Liver (tissue), 9 donors: ENCODE data around the gene TUBA4A. TPM values are rescaled to one million over a fixed set of nuclear protein-coding genes. Genes with fewer than 3 reads are reported as not detected.

ENCODE experiments used
- DNase-seq: peaks from one replicate; pipeline ENCODE4 v3.0.0-alpha.2; 2017; ENCODE audit warnings: low spot score
- H3K27ac ChIP-seq, 2 donors: one replicate each; pipeline ENCODE4 v1.7.0; 2013; ENCODE audit warnings: inconsistent platforms in 2 of 2, low read length in 2 of 2, control low read depth in 1 of 2, low read depth in 1 of 2, mild to moderate bottlenecking in 1 of 2
- H3K27me3 ChIP-seq, 4 donors: one replicate each; pipeline versions ENCODE4 v1.6.1 to v1.7.0; 2013; ENCODE audit warnings: low read length in 3 of 4, inconsistent platforms in 1 of 4, mild to moderate bottlenecking in 1 of 4, moderate library complexity in 1 of 4; ENCODE audit not compliant: control insufficient read depth in 4 of 4, insufficient read depth in 4 of 4
- H3K36me3 ChIP-seq, 4 donors: one replicate each; pipeline versions ENCODE4 v1.6.1 to v1.7.0; 2013; ENCODE audit warnings: low read length in 3 of 4, mild to moderate bottlenecking in 3 of 4, low read depth in 1 of 4, moderate library complexity in 1 of 4; ENCODE audit not compliant: control insufficient read depth in 4 of 4, insufficient read depth in 3 of 4
- H3K4me1 ChIP-seq, 4 donors: one replicate each; pipeline versions ENCODE4 v1.6.1 to v1.7.0; 2013; ENCODE audit warnings: low read length in 3 of 4, mild to moderate bottlenecking in 3 of 4, moderate library complexity in 1 of 4; ENCODE audit not compliant: control insufficient read depth in 4 of 4, insufficient read depth in 4 of 4
- H3K4me3 ChIP-seq, 3 donors: one replicate each; pipeline versions ENCODE4 v1.6.1 to v1.7.0; 2013; ENCODE audit warnings: low read length in 3 of 3, control low read depth in 1 of 3, low read depth in 1 of 3, mild to moderate bottlenecking in 1 of 3
- H3K9ac ChIP-seq, 2 donors: one replicate each; pipeline ENCODE4 v1.7.0; 2013; ENCODE audit warnings: low read length in 2 of 2, mild to moderate bottlenecking in 2 of 2, moderate library complexity in 2 of 2, control low read depth in 1 of 2, low read depth in 1 of 2
- H3K9me3 ChIP-seq, 4 donors: one replicate each; pipeline versions ENCODE4 v1.6.1 to v1.7.0; 2013; ENCODE audit warnings: low read length in 3 of 4; ENCODE audit not compliant: control insufficient read depth in 4 of 4
- ATF3 ChIP-seq: IDR thresholded peaks from 2 replicates; pipeline ENCODE4 v1.6.1; 2016; ENCODE audit warnings: antibody characterized with exemption
- EGR1 ChIP-seq, 2 donors: IDR thresholded peaks; 2 replicates each; pipeline ENCODE4 v1.6.1; 2016 to 2018; ENCODE audit warnings: antibody characterized with exemption in 2 of 2, low read depth in 2 of 2
- FOXA1 ChIP-seq: IDR thresholded peaks from 2 replicates; pipeline ENCODE4 v1.6.1; 2016; ENCODE audit warnings: antibody characterized with exemption
- FOXA2 ChIP-seq: IDR thresholded peaks from 2 replicates; pipeline ENCODE4 v1.6.1; 2016; ENCODE audit warnings: antibody characterized with exemption
- GABPA ChIP-seq, 2 donors: IDR thresholded peaks in 1 of 2; conservative IDR thresholded peaks in 1 of 2; 2 replicates each; pipeline ENCODE4 v1.6.1; 2016; ENCODE audit warnings: antibody characterized with exemption in 2 of 2, mild to moderate bottlenecking in 1 of 2, moderate library complexity in 1 of 2
- HNF4G ChIP-seq: IDR thresholded peaks from 2 replicates; pipeline ENCODE4 v1.6.1; 2016; ENCODE audit warnings: antibody characterized with exemption
- NR2F2 ChIP-seq: IDR thresholded peaks from 2 replicates; pipeline ENCODE4 v1.6.1; 2016; ENCODE audit warnings: antibody characterized with exemption
- RXRA ChIP-seq, 2 donors: IDR thresholded peaks; 2 replicates each; pipeline ENCODE4 v1.6.1; 2017 to 2018; ENCODE audit warnings: antibody characterized with exemption in 2 of 2, mild to moderate bottlenecking in 1 of 2
- TAF1 ChIP-seq: conservative IDR thresholded peaks from 2 replicates; pipeline ENCODE4 v1.6.1; 2016; ENCODE audit warnings: antibody characterized with exemption, mild to moderate bottlenecking
- WGBS: extraction: QIAGEN DNeasy Blood & Tissue Kit; methylation state at CpG from one replicate; pipeline ENCODE4 v1.1.7; 2013; 5-methylcytosine and 5-hydroxymethylcytosine counted together
- polyA plus RNA-seq, 2 donors: library from polyadenylated mRNA; stranded (reverse) in 1 of 2; unstranded in 1 of 2; fragments of 200-250 nt in 1 of 2; fragments of >200 nt in 1 of 2; fragmentation: Nextera tagmentation in 1 of 2; extraction: Ambion mirVana in 1 of 2; gene quantifications; one replicate each; pipeline versions ENCODE4 v1.2.1 to v1.2.3, GENCODE V29; 2013 to 2015
- total RNA-seq, 2 donors: library from RNA; depleted of rRNA; stranded (reverse); fragments of >200 nt; gene quantifications; one replicate each; pipeline ENCODE4 v1.2.3, GENCODE V29; 2014
- TF ChIP-seq, protein P1 (sequence below): fragments of 150-350 bp; IDR thresholded peaks from 2 replicates; pipeline ENCODE4 v1.5.1; 2017; ENCODE audit warnings: improper control_type of control experiment, low read depth, low read length; ENCODE audit not compliant: missing input control
- TF ChIP-seq, protein P2 (sequence below): IDR thresholded peaks from 2 replicates; pipeline ENCODE4 v1.6.1; 2016; ENCODE audit warnings: antibody characterized with exemption
- donor health status: healthy.
- donor health status: healthy.
- donor health status: healthy.
- donor health status: healthy.
- donor health status: healthy.

The TUBA4A gene
- total and polyA plus RNA-seq, 4 donors = 16.2 to 63.1 (median 31.6) TPM

DNA sequence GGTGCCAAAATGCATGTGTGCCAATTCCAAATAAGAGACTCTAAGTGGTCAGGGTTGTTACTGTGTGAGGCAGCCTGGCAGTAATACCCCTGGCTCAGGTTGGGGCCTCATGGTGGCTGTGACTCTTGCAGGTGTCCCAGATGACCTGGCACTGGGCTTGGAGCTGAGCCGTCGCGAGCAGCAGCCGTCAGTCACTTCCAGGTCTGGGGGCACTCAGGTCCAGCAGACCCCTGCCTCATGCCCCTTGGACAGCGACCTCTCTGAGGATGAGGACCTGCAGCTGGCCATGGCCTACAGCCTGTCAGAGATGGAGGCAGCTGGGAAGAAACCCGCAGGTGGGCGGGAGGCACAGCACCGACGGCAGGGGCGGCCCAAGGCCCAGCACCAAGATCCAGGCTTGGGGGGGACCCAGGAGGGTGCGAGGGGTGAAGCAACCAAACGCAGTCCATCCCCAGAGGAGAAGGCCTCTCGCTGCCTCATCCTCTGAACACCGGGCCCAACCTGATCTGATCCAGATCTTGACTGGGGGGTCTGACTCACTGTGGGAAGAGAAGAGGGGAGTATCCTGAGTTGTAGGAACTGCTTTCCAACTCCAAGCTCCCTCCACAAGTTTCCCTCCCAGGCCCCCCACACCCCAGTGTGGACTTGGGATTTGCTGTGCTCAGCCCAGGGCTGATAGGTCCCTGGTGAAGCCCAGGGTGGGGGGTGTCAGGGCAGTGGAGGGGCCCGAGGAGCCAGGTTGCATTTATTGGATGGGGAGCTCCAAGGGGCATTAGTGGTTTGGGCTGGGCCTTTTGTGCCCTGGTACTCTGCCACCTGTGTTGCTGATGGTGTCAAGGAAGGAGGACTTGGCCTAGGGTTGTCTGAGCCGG is 31.0 kb upstream of the TUBA4A start (continued):
- TF ChIP-seq EGR1 (IDR thresholded peaks at IDR 0.05; ENCODE audit: low read depth in 2 of 2) (no peak), NR2F2 (no peak), GABPA (IDR thresholded peaks at IDR 0.05 in 1 of 2, conservative IDR thresholded peaks at IDR 0.05 in 1 of 2) (no peak), FOXA2 (no peak), TAF1 (no peak)
- TF ChIP-seq, protein P1, sequence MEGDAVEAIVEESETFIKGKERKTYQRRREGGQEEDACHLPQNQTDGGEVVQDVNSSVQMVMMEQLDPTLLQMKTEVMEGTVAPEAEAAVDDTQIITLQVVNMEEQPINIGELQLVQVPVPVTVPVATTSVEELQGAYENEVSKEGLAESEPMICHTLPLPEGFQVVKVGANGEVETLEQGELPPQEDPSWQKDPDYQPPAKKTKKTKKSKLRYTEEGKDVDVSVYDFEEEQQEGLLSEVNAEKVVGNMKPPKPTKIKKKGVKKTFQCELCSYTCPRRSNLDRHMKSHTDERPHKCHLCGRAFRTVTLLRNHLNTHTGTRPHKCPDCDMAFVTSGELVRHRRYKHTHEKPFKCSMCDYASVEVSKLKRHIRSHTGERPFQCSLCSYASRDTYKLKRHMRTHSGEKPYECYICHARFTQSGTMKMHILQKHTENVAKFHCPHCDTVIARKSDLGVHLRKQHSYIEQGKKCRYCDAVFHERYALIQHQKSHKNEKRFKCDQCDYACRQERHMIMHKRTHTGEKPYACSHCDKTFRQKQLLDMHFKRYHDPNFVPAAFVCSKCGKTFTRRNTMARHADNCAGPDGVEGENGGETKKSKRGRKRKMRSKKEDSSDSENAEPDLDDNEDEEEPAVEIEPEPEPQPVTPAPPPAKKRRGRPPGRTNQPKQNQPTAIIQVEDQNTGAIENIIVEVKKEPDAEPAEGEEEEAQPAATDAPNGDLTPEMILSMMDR = no peak

GRCh38 chr2:219282943-219283581 is 29.3 kb upstream of the TUBA4A start:
- H3K27ac ChIP-seq = no peak overlapping the region
- no peaks in the 10 kb centered on the region for H3K27me3 ChIP-seq
- H3K4me3 ChIP-seq = no peak overlapping the region
- TF ChIP-seq, protein P2, sequence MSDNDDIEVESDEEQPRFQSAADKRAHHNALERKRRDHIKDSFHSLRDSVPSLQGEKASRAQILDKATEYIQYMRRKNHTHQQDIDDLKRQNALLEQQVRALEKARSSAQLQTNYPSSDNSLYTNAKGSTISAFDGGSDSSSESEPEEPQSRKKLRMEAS = no peak
- TF ChIP-seq FOXA1 (no peak), TAF1 (no peak), RXRA (IDR thresholded peaks at IDR 0.05) (no peak), ATF3 (no peak), FOXA2 (no peak), HNF4G (no peak)
- TF ChIP-seq, protein P1 = no peak
- H3K36me3 ChIP-seq = peaks cover 8 to 45% (median 38%) of the 10 kb centered on the region in 4 donors
- 95% methylated on average over 17 of the region's 17 CpGs for WGBS
- no peak for DNase-seq
- H3K4me1 ChIP-seq = peaks cover 3 to 15% (median 9%) of the 10 kb centered on the region in 4 donors
- no peak overlapping the region for H3K9ac ChIP-seq
- no peaks in the 10 kb centered on the region for H3K9me3 ChIP-seq

DNA sequence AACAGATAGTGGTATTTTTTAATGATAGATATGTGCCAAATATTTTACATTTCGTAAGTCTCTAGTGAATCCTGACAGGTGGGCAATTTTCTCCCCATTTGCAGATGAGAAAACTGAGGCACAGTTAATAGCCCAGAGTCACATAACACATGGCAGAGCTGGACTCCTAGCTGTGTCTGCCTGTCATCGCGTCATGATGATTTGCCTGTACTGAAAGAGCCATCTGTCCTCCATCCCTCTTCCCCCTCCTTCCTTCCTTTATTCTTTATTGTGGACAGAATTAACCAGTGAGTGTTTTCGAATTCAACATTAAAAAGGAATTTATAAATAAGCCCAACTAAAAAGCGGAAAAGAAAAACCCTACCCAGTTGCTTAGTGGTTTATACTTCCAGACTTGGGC is 28.7 kb upstream of the TUBA4A start:
- H3K9me3 ChIP-seq = no peaks in the 10 kb centered on the region
- no peak overlapping the region for H3K27ac ChIP-seq
- no peak overlapping the region for H3K4me3 ChIP-seq
- peaks cover 8 to 45% (median 38%) of the 10 kb centered on the region in 4 donors for H3K36me3 ChIP-seq
- peaks cover 7 to 22% (median 13%) of the 10 kb centered on the region in 4 donors for H3K4me1 ChIP-seq
- WGBS = 95% methylated on average over 5 of the region's 5 CpGs
- TF ChIP-seq HNF4G (no peak), EGR1 (IDR thresholded peaks at IDR 0.05; ENCODE audit: low read depth in 2 of 2) (no peak), TAF1 (no peak), GABPA (IDR thresholded peaks at IDR 0.05 in 1 of 2, conservative IDR thresholded peaks at IDR 0.05 in 1 of 2) (no peak), FOXA1 (no peak)
- DNase-seq = no peak
- no peak overlapping the region for H3K9ac ChIP-seq
- H3K27me3 ChIP-seq = no peaks in the 10 kb centered on the region
